HTERT RPE-1 (cell line): ENCODE data around the gene KCNQ5.

Experiments used
- in situ Hi-C: fragments of 300-500 bp; cut with MboI; formaldehyde crosslinking; loops from 4 replicates; pipeline ENCODE4 v1.14.3; 2020; ENCODE audit warnings: low sequenced_read_pairs

KCNQ5 gene

DNA sequence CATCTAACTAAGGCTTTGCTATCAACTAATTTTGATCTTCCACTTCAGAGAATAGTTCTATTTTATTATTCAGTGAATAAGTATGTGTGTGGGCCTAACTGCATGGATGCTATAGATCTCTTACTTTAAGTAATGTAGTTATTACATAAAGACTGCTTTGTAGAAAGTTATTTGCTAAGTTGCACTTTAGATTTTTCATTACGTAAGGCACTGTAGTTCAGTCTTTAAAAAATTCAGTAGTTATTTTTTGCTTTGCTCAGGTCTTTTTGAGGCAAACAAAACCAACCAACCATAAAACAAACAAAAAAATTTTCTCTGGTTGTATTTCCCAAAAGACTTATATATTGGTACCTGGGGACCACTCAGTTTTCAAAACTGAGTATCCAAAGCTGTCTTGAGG is 53.0 kb downstream of the KCNQ5 start:
- in situ Hi-C loops, result no loop called here

- in situ Hi-C loops, result no loop called here
Observed at GRCh38 chr6:72675396-72675795, 53.5 kb downstream of the KCNQ5 start.

GRCh38 chr6:72676995-72677394 is 55.1 kb downstream of the KCNQ5 start:
- in situ Hi-C loops, result no loop called here

GRCh38 chr6:72677740-72678139 is 55.9 kb downstream of the KCNQ5 start:
- in situ Hi-C loops, result no loop called here

DNA sequence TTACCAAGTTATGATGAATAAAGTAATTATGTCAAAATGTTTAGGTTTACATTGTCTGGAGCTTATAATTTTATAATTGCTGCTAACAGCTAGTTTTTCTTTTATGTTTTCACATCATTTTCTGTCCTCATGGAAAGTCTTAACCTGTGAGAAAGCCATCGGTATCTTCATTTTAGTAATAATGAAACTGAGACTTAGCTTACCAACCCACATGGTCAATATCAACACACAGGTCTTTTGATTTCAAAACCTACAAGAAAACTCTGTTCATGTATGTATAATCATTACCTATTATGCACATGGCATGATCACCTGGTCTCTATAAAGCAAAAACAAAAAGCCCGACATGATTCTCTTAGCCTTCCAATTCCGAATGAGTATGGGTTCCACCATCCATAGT is 61.9 kb downstream of the KCNQ5 start:
- in situ Hi-C loops, result no loop called here

DNA sequence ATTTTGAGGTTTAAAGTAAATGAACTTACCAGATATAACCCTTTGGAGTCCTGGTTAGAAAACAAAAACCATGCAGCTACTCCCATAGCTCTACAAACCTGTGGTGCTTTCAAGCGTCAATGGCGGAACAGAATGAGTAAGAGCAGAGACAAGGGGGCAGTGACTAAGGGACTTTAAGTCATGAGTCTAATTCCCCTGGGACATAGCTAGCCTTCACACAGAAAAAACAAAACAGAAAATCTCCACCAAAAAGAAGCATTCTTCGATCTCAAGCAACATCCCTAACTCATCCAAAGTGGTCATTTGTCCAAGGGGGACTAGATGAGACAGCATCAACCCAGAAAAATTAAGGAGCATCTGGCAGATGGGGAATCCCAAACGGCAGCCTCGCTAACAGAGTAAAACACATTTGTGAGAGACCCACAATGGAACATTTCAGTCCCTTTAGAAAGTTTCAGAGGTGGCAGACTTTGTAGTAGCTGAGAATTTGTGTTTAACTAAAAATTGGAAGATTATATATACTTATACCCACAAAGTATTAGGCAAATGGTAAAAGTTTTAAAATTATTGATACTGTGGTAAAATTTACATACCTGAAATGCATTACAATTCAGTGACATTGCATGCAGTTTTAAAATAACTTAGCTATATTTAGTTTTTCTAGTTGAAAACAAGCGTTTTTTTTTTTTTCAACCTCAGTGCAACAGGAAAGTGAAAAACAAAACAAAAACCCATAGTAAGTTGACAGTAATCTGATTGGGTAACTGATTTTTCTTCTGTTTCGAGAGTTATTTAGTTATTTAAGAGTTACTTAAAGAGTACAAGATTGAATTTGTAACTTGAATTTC is 67.5 kb downstream of the KCNQ5 start:
- in situ Hi-C loops, result no loop called here

DNA sequence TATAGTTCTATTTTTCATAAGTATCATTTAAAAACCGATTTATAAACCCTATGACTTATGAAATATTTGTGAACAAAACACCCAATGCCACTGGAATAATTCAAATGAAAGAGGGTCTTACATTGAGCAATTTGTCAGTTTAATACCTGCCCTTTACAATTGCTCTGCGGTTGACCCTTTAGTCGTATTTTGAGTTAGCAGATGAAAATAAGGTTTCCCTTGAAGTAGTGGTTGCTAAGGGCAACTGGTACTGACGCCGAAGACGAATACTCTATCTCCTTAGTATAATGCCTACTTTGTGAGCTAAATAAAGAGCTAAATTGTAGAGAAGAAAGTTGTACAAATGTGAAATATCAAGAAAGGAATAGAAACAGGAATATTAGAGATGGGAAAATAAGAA is 69.4 kb downstream of the KCNQ5 start:
- in situ Hi-C loops, result no loop called here

GRCh38 chr6:72696055-72696454 is 74.2 kb downstream of the KCNQ5 start:
- in situ Hi-C loops, result no loop called here

DNA sequence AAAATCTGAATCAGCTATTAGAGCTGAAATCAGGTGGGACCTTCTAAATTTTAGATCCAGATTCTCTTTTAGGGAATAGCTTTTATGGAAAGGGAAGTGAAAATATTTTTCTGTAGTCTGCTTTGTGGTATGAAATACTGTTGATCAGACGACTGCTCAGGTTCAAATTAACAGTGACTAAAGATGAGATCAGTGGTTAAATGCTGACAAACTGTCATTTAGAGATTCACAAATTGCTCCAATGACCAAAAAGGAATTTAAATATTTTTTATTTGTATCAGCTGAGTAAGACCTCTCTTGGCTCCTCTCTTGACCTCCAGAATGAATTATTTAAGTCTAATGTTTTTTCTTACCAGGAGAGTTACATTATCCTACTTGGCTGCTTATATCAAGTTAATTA is 77.3 kb downstream of the KCNQ5 start:
- in situ Hi-C loops, result no loop called here

DNA sequence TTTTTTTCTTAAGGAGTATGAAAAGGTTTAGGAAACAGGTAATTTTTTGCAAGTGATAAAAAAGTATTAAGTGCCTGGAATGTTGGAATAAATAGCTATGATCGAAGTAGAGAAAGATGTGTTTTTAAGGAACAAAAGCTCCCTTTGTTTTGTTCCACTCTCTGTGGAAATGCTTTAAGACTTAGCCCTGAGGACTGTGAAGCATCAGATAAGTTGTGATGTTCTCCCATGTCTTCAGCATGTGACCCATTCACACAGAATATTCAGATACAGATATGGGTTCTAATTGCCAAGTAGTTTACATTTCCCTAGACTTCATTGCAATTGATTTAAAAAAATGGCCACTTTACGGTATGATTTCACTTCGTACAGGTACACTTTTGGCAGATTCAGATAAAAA is 80.6 kb downstream of the KCNQ5 start:
- in situ Hi-C loops, result no loop called here

- in situ Hi-C loops, result no loop called here
Observed at GRCh38 chr6:72703093-72703492, 81.2 kb downstream of the KCNQ5 start.

- in situ Hi-C loops, result no loop called here
Observed at GRCh38 chr6:72704979-72705378, 83.1 kb downstream of the KCNQ5 start.

DNA sequence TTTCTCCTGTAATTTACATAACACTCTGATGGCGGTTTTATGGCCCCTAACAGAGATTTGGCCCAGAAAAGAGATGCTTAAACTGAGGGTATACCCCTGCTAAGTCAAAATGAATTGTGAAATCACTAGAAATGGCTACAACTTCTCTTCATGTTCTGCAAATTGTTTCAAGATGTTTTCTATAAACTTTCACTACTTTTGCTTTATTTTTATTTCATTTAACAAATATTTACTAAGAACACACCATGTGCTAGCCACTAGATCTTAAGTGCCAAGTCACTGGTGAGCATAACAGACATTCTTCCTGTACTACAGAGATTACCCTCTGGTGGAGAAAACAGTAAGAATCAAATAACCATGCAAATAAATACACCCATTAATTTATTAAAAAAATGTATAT is 87.6 kb downstream of the KCNQ5 start:
- in situ Hi-C loops, result no loop called here

DNA sequence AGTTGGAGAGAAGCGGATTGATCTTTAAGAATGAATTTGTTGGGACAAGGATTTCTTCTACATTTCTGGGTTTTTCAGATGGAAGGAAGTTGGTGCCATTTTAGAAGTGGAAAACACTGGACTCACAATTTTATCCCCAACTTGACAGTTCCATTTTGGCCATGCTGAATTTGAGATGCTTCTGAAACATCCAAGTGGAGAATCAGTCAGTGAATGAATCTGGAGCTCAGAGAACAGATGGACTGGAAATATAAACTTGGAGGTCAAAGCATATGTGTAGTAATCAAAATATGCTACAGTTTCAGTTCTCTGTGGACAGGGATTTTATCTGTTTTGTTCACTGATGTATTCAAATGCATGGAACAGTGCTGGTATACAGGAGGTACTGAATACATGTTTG is 89.9 kb downstream of the KCNQ5 start:
- in situ Hi-C loops, result no loop called here

- in situ Hi-C loops, result no loop called here
Observed at GRCh38 chr6:72712910-72713309, 91.0 kb downstream of the KCNQ5 start.

DNA sequence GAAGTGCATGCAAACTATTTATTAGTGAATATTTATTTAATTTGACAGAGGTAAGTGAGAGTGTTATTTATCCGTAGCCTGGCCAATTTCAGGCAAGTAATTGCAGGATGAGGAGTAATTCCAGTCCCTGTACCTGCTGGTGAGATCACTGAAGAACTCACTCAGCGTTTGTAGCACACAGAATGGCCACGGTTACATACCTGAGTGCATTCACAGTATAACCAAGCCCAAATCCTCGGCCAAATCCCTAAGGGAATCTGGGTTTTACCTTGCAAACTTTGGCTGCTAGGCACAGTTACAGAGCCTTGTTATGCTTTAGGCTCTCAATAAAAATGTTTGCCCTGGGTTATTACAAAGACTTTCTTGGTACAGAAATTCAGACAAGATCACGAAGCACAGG is 93.3 kb downstream of the KCNQ5 start:
- in situ Hi-C loops, result no loop called here

- in situ Hi-C loops, result no loop called here
Observed at GRCh38 chr6:72716916-72717315, 95.1 kb downstream of the KCNQ5 start.

DNA sequence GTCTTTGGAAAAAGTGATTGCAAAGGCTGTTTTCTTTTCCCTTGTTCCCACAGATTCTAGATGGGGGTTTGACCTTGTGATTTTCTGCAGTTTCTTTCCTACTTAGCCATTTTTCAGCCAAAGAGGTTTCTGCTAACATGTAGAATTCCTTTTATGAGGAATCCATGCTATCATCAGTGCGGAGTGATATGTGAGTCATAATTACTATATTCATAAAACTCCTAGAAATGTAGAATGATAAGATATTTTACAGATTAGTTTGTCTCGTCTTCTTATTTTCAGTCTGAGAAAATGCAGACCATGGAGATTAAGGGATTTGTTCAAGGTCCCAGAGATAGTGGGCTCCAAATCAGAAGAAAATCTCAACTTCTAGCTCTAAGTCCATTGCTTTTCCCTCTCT is 98.6 kb downstream of the KCNQ5 start:
- in situ Hi-C loops, result no loop called here

DNA sequence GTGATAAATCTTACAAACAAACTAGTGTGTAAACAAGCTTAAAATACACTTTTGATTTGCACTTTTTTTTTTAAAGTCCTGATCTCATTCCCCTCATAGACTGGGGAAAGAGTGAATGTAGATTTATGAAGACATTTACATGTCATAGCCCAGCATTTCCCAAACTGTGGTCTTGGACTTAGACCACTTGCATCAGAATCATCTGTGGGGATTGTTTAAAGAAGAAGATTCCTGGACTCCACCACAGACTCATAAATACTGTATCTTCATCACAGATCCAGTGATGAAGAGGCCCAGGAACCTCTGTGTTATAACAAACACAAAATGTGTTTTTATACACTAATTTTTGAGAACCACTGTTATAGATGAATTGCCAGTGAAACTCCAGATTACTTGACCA is 99.5 kb downstream of the KCNQ5 start:
- in situ Hi-C loops, result no loop called here

DNA sequence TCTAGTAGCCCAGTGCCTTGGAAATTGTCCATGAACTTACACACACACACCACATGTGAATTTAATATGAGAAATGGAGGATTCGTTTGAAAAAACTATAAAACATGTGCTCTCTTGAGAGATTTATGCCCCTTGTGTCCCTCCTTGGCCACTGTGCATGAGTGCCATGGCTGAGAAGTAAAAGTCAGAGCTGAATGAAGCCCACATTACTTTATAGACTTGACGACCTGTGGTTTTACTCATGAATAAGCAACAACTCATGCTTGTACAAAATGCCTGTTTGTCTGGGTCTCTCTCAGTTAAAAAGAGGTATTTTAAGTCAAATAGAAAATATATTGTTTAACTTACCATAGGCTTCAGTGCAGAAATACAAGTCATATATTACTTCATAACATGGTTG is 102.7 kb downstream of the KCNQ5 start:
- in situ Hi-C loops, result no loop called here

GRCh38 chr6:72728706-72729343 is 107.0 kb downstream of the KCNQ5 start:
- in situ Hi-C loops, result no loop called here

DNA sequence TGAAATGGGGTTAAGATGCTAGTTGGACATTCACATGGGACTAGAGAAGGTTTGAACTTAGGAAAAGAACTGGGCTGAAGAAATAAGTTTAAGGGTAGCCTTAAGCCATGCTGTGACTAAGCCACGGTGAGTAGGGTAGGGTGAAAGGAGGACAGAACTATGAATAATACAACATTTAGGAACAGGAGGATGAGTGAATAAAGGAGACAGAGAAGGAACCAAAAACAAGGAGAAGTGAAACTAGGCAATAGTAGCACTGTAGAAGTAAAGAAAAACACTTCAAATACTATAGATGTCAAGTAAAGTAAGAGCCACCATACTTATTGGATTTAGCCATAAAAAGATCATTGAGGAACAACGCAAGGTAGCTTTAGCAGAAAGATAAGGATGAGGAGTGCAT is 111.2 kb downstream of the KCNQ5 start:
- in situ Hi-C loops, result no loop called here

DNA sequence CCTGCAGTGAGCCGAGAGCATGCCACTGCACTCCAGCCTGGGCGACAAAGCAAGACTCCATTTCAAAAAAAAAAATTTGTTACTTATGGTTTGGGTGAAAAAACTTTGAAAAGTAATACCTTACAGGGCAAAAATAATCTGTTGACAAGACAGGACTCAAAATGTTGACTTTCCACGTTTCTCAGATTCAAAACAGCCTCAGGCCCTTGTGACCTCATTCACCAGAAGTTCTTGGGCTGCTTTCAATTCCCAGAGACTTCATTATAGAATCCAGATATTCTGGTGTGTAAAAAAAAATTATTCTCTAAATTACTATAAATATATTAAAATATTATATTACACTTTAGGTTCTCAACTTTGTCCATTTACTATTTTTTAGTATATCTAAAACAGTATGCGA is 116.2 kb downstream of the KCNQ5 start:
- in situ Hi-C loops, result no loop called here
